Stimulated activated CD8-positive, alpha-beta memory T cell treated with anti-CD3 and anti-CD28 coated beads, Interleukin-12 subunit alpha, Interleukin-12 subunit beta, amount 100 ng/mL, for 24 hours (primary cell): ENCODE measurements around the gene SLC5A2.
"Not testable (repeated sequence)": the region's sequence is repeated elsewhere in the genome, so short reads cannot be mapped to it uniquely, and the experiment has no call there.

ENCODE experiments used
- DNase-seq: peaks from one replicate; pipeline ENCODE4 v3.0.0-alpha.2; 2020; ENCODE audit errors: extremely low read depth

The SLC5A2 gene

DNA sequence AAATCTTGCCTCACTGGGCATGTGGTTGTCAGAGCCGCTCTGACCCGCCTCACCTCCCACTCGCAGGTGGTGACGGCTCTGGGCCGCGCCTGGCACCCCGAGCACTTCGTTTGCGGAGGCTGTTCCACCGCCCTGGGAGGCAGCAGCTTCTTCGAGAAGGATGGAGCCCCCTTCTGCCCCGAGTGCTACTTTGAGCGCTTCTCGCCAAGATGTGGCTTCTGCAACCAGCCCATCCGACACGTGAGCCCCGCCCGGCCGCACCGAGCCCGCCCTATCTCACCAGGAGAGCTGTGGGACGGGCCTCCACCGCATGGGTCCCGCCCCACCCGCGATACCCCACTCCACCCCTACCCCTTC is 7.0 kb upstream of the SLC5A2 start:
- DNase-seq, result no peak

DNA sequence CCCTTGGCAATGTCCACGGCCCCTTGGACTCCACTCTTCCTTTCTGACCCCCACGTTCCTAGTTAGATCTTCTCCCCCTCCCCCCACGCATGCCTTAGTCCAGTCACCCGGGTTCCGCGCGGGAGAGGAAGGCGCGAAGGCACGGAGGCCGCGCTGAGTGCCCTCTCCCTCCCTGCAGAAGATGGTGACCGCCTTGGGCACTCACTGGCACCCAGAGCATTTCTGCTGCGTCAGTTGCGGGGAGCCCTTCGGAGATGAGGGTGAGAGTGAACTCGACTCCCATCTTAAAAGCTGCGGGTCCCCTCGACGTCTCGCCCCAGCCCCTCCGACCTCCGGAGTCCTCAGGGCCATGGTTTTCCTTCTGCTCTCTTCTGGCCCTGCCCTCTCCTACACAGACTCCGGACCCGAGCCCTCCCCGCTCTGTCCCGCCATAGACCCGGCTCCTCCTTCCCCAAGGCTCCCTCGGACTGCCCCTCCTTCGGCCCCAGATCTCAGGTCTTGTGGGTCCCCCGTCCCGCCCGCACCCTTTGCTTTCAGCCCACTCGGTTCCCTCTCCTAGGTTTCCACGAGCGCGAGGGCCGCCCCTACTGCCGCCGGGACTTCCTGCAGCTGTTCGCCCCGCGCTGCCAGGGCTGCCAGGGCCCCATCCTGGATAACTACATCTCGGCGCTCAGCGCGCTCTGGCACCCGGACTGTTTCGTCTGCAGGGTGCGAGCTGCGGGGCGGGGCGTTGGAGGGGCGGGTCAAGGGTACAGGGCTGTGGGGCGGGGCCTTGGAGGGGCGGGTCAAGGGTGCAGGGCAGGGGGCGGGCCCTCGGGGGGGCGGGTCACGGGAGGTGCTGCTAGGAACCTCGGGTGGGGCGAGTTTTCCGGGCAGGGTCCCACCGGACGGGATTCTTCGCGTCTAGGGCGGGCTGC is 6.4 kb upstream of the SLC5A2 start:
- DNase-seq, result peak; percentile 75

DNA sequence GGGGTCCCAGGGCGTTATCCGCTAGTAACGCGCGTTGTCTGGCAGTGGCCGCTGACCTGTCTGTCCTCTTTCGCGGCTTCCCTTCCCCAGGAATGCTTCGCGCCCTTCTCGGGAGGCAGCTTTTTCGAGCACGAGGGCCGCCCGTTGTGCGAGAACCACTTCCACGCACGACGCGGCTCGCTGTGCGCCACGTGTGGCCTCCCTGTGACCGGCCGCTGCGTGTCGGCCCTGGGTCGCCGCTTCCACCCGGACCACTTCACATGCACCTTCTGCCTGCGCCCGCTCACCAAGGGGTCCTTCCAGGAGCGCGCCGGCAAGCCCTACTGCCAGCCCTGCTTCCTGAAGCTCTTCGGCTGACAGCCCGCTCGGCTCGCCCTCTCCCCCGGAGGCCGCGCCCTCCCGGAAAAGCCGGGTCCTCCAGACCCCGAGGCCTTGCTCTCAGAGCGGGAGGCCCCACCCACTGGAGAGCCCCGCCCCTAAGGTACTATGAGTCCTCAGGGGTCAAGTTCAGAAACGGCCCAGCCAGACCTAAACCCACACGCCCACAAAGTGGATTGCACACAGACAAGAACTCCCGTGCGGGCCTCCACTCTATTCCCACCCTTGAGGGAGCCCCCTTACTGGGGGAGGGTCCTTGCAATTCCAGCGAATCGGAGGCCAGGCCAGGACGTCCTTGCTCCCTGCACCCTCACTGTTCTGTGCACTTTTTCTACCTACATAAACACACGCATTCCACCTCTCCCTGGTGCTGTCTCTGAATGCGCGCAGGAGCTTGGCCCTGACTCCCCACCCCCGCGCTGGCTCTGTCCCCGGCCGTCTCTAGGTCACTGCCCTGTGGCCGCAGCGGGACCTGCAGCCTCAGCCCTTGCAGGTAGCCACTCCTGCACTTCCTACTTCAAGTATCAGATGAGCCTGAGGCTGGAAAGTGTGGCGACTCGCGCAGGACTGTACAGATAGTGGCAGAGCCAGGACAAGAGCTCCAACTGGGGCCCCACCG is 5.4 kb upstream of the SLC5A2 start:
- DNase-seq, result no peak

DNA sequence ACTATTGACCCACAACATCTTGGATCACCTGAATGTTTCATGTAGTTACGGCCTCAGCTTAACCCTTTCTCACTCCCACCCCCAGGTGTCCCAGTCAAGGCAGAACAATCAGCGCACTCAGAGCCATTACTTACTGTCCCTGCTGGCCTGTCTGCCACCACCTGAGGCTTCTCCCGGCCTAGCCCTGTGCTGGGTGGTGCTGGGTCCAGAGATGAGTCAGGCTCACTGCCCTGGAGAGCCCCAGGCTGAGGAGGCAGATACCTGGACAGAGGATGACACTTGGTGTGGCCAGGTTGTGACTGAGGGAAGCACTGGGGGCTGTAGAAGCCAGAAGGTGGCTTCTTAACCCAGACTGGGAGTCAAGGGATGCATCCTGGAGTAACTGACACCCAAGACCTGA is 4.0 kb upstream of the SLC5A2 start:
- DNase-seq, result no peak

DNA sequence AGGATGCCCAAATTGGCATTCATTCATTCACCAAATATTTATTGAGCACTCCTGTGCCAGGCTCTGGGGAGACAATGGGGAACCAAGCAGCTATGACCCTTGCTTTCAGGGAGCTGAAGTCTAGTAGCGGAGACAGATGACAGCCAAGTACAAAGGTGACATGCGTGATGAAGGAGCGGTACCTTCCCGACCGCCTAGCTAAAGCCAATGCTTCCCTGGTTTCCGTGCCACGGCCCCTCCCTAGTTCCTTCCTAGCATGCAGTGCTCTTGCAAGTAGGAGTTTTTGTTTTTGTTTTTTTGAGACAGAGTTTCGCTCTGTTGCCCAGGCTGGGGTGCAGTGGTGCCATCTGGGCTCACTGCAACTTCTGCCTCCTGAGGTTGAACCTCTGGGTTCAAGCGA is 3.2 kb upstream of the SLC5A2 start:
- DNase-seq, result no peak

DNA sequence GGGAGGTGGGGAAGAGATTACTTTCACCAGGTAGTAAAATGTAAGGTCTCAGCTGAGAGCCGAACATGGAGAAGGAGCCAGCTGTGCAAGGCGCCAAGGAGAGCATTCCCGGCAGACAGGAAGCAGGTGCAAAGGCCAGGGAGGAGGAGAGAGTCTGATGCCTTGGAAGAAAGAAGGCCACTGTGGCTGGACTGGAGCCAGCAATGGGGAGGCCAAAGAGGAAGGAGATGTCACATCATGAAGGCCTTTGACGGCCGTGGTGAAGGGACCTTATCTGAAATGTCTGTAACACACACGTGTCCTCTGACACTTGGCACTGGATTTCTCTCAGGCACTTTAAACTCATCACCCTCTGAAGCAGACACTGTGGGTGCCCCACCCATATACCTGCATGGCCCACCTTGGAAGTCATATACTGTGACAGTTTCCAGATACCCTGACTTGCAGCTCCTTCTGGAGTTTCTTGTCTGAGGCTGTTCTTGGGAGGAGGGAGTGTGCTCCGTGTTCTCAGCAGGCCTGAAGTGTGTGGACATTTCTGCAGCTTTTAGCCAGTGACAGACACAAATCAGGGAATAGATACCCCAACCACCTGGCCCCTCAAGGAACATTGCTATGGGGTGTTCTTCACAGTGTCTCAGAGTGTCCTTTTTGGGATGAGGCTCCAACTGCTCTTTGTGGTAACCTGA is 1.9 kb upstream of the SLC5A2 start:
- no peak for DNase-seq

DNA sequence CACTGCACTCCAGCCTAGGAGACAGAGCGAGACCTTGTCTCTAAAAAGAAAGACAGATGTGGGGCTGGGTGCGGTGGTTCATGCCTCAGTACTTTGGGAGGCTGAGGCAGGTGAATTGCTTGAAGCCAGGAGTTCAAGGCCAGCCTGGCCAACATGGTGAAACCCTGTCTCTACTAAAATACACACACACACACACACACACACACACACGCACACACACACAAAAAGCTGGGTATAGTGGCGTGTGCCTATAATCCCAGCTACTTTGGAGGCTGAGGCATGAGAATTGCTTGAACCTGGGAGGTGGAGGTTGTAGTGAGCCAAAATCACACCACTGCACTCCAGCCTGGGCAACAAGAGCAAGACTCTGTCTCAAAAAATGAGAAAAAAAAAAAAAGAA is 1.1 kb downstream of the SLC5A2 start:
- DNase-seq, result not testable (repeated sequence)

DNA sequence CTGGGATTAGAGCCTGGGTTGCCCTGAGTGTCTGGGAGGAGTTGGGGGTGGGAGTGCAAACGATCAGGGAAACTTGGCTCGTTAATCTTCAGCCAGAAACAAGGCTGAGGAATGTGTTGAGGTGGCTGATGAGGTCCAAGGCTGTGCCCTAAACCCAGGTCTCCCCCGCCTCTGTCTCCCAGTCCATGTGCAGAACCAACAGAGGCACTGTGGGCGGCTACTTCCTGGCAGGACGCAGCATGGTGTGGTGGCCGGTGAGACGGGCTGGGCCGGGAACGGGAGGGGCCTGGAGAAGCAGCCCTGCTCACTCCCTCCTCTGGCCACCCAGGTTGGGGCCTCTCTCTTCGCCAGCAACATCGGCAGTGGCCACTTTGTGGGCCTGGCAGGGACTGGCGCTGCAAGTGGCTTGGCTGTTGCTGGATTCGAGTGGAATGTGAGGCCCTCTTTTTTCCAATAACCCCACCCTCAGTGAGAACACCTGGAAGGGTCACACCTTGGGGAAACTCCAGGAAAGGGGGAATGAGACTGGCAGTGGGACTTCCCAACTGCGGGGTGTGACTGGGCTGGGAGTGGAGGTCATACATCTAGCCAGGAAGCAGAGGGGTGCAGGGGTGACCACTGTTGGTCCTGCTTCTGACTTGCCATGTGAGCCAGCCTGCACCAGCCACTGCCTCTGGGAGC is 1.7 kb downstream of the SLC5A2 start:
- DNase-seq, result no peak

DNA sequence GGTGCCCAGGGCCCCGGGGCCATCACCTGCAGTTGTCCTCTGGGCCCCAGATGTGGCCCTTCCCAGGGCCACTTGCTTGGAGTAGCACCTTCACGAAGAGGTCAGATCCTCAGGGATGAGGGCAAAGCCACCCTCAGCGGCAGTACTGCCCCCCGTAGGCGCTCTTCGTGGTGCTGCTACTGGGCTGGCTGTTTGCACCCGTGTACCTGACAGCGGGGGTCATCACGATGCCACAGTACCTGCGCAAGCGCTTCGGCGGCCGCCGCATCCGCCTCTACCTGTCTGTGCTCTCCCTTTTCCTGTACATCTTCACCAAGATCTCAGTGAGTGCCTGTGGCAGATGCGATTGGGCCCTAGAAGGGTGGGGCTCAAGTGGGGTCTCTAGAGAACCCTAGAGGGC is 2.6 kb downstream of the SLC5A2 start:
- DNase-seq, result no peak

DNA sequence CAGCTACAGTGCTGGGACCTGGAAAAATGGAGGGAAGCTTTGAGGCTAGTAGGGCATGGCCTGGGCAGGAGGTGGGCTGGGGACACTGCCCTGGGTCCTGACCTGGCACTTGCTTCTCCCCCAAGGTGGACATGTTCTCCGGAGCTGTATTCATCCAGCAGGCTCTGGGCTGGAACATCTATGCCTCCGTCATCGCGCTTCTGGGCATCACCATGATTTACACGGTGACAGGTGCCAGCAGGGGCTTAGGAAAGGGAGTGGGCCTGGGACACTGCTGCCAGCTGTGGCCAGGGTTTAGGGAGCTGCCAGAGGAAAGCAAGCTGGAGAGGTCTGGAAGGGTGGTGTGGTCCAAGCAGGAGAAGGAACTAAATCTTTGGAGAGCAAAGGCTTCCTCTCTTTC is 3.1 kb downstream of the SLC5A2 start:
- DNase-seq, result no peak

DNA sequence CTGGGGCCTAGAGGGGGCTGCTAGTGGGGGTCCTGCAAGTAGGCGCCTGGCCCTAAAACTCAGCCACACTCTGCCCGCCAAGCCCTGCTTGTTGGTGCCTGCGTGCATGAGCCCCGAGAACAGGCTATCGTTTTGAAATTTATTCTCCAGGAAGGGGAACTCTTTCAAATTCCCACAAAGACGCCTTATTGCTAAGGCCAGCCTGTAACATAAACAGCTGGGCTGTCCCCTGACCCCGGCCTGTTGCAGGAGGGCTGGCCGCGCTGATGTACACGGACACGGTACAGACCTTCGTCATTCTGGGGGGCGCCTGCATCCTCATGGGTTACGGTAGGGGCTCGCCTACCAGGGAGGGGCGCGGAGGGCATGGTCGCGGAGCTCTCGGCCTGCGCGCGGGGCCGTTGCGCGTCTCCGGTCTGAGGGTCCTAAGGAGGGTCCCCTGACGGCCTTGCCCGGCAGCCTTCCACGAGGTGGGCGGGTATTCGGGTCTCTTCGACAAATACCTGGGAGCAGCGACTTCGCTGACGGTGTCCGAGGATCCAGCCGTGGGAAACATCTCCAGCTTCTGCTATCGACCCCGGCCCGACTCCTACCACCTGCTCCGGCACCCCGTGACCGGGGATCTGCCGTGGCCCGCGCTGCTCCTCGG is 4.3 kb downstream of the SLC5A2 start:
- no peak for DNase-seq

DNA sequence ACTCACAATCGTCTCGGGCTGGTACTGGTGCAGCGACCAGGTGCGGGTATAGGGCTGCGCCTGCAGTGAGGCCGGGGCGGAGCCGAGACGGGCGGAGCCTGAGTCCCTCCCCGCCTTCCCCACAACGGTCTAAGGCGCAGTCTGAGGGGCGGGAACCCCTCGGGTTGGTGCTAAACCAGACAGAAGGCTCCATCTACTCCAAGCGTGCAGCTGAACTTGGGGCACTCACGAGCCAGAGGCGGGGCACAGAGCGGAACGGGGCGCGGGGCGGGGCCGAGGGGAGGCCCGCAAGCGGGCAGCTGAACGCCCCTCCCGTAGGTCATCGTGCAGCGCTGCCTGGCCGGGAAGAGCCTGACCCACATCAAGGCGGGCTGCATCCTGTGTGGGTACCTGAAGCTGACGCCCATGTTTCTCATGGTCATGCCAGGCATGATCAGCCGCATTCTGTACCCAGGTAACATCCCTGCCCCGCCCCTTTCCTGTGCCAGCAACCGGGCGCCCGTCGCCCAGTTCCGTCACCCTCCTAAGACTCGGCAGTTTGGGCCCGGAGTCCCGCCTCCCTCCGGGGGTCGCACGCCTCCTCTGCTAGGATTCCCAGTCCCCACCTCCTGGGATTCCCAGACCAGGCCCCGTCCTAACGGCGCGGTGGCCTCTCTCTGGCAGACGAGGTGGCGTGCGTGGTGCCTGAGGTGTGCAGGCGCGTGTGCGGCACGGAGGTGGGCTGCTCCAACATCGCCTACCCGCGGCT is 5.0 kb downstream of the SLC5A2 start:
- DNase-seq, result peak; percentile 39

DNA sequence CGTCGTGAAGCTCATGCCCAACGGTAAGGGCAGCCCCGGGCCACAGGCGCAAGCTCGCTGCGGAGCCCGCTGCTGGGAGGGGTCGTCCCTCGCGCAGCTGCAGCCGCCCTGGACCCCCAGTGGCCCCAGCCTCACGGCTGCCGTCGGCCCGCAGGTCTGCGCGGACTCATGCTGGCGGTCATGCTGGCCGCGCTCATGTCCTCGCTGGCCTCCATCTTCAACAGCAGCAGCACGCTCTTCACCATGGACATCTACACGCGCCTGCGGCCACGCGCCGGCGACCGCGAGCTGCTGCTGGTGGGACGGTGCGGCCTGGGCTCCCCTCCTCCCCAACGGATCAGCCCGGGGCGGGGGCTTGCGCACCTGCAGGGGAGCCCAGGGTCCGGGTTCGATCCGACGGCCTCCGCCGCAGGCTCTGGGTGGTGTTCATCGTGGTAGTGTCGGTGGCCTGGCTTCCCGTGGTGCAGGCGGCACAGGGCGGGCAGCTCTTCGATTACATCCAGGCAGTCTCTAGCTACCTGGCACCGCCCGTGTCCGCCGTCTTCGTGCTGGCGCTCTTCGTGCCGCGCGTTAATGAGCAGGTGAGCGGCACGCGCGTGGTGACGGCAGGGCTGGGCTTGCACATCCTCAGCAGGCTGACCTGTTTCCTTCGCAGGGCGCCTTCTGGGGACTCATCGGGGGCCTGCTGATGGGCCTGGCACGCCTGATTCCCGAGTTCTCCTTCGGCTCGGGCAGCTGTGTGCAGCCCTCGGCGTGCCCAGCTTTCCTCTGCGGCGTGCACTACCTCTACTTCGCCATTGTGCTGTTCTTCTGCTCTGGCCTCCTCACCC is 5.8 kb downstream of the SLC5A2 start:
- DNase-seq, result no peak

DNA sequence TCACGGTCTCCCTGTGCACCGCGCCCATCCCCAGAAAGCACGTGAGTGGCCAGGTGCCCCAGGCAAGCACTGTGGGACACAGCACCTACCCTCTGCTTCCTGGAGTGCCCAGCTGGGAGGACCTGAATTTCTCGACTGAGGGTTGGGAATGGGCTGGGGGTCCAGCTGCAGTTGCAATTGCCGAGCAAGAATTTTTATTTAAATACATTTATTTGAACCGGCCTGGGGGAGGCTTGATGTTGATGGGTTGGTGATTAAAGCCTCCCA is 6.3 kb downstream of the SLC5A2 start:
- no peak for DNase-seq

DNA sequence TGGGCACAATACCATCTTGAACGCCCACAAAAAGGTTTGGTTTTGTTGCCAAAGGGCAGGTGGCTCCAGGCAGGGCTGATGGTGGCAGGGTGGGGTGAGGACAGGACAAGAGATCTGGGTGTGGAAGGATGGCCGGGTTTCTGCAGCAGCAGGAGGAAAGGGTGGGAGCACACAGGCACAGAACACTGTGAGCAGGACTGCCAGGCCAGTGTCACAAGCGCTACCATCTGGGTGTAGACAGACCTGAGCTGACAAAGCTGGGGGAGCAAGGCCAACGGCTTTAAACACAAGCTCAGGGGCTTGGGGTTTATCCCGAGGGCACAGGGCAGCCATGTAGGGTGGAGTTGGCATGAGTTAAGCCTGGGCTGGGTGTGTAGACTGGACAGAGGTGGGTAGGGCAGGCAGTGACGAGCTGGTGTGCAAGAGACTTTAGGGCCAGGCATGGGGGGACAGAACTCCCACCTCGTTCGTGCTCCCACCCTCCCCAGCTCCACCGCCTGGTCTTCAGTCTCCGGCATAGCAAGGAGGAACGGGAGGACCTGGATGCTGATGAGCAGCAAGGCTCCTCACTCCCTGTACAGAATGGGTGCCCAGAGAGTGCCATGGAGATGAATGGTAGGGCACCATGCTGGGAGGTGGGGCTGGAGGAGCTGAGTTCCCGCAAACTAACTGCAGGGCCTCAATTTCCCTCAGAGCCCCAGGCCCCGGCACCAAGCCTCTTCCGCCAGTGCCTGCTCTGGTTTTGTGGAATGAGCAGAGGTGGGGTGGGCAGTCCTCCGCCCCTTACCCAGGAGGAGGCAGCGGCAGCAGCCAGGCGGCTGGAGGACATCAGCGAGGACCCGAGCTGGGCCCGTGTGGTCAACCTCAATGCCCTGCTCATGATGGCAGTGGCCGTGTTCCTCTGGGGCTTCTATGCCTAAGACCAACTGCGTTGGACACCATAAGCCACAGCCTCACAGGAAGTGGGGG is 7.0 kb downstream of the SLC5A2 start:
- no peak for DNase-seq

DNA sequence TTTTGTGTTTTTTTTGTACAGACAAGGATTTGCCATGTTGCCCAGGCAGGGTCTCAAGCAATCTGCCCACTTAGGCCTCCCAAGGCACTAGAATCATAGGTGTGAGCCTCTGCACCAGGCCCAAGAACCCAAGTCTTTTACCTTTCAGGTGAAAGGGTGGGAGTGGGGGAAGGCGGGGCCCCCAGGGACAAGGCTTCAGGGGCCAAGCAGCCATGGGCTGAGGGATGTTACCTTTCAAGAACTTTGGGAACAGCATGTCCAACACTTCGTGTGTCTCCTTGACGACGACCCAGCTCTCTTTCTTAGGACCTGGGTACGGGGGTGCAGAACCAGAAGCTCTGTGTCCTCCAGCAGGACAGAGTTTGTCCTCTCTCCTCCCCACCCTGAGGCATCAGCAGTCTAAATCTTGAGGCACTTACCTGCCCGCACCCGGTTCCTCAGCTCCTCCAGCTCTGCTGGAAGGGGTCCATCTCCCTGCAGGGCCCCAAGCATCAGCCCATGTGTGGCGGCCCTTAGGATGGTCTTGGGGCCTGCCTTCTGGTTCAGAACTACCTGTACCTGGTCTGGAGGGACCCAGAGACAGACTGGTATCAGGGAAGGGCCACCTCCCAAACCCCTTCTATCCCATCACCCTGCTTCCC is 9.0 kb downstream of the SLC5A2 start:
- DNase-seq, result no peak

DNA sequence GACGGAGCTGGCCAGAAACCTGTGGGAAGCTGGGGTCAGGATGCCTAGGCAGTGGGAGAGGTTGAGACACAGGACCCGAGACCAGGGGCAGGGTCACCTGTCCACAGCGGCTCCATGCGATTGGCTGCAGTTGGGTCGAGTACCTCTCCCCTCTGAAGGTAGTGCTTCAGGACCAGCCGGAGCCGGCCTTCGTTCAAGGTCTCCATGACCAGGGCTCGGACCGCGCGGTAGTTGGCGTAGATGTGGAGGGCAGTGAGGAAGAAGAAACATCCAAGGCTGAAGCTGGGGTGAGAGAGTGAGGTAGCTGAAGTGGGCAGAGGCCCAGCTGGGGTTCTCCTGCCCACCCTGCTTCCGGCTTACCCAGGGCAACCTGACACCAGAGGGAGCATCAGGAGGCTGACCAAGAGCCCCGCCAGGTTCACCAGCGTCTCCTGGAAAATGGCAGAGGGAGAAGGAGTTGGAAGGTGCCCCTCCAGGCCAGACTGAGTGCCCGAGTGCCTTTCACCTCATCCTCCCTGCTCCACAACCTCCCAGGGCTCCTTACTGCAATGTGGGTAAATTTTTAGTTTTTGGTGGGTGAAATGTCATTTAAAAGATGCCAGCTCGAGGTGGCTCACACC is 10.7 kb downstream of the SLC5A2 start:
- no peak for DNase-seq

DNA sequence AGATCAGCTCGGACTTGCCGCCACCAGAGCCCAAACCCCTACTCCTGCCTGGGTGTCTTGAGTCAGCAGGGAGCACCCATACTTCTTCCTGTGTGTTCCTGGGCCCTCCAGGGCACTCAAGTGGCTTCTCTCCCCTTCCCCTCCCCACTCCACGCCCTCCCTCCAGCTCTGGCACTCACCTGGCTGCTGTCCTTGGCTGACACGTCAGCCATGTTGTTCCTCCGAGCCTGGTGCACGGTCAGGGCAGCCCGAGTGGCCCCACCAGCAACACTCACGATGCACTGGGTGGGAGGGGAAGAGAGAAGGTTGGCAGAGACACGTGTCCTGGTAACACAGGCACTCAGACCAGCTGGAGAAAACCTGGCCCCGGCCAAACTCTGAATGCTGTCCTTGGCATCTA is 13.7 kb downstream of the SLC5A2 start:
- DNase-seq, result no peak
